ENCODE data around the gene ST6GALNAC4. TPM values are rescaled to one million over a fixed set of nuclear protein-coding genes. Genes with fewer than 3 reads are reported as not detected.

ST6GALNAC4 gene
- total and polyA plus RNA-seq, 4 donors, result 8.0 to 20.2 (median 19.5) TPM

GRCh38 chr9:127925959-127926905 is 9.4 kb upstream of the ST6GALNAC4 start:
- no peaks in the 10 kb centered on the region for H3K9me3 ChIP-seq (ENCODE audit: control insufficient read depth, insufficient read depth, low read length)
- 52% methylated on average over 12 of the region's 14 CpGs for WGBS (ENCODE audit: insufficient coverage)
- H3K4me3 ChIP-seq (ENCODE audit: low read depth, low read length), result no peak overlapping the region

GRCh38 chr9:127924736-127925444 is 8.0 kb upstream of the ST6GALNAC4 start:
- 87% methylated on average over 22 of the region's 22 CpGs for WGBS (ENCODE audit: insufficient coverage)

More at GRCh38 chr9:127925959-127926905, 9.4 kb upstream of the ST6GALNAC4 start:
- Histone ChIP-seq H3K36me3 (ENCODE audit: control insufficient read depth, insufficient read depth, low read length) (peaks cover 15% of the 10 kb centered on the region), H3K4me1 (ENCODE audit: control insufficient read depth, insufficient read depth, low read length) (peaks cover 56% of the 10 kb centered on the region), H3K27me3 (ENCODE audit: control insufficient read depth, insufficient read depth, low read length) (peaks cover 53% of the 10 kb centered on the region), H3K27ac (ENCODE audit: low read depth, low read length) (no peak overlapping the region)
- DNase-seq (ENCODE audit: low read depth in 4 of 6, low spot score in 6 of 6), result no peak

GRCh38 chr9:127923771-127924170 is 6.9 kb upstream of the ST6GALNAC4 start:
- 81% methylated on average over 8 of the region's 8 CpGs for WGBS (ENCODE audit: insufficient coverage)
- Histone ChIP-seq H3K4me1 (ENCODE audit: control insufficient read depth, insufficient read depth, low read length) (peaks cover 39% of the 10 kb centered on the region), H3K27ac (ENCODE audit: low read depth, low read length) (no peak overlapping the region)

More at GRCh38 chr9:127924736-127925444, 8.0 kb upstream of the ST6GALNAC4 start:
- Histone ChIP-seq H3K4me3 (ENCODE audit: low read depth, low read length) (no peak overlapping the region), H3K36me3 (ENCODE audit: control insufficient read depth, insufficient read depth, low read length) (peaks cover 18% of the 10 kb centered on the region), H3K4me1 (ENCODE audit: control insufficient read depth, insufficient read depth, low read length) (peaks cover 50% of the 10 kb centered on the region), H3K9me3 (ENCODE audit: control insufficient read depth, insufficient read depth, low read length) (no peaks in the 10 kb centered on the region), H3K27ac (ENCODE audit: low read depth, low read length) (no peak overlapping the region), H3K27me3 (ENCODE audit: control insufficient read depth, insufficient read depth, low read length) (peaks cover 53% of the 10 kb centered on the region)
- no peak for DNase-seq (ENCODE audit: low read depth in 4 of 6, low spot score in 6 of 6)

GRCh38 chr9:127923046-127923445 is 6.2 kb upstream of the ST6GALNAC4 start:
- H3K36me3 ChIP-seq (ENCODE audit: control insufficient read depth, insufficient read depth, low read length), result peaks cover 18% of the 10 kb centered on the region
- peaks cover 36% of the 10 kb centered on the region for H3K27me3 ChIP-seq (ENCODE audit: control insufficient read depth, insufficient read depth, low read length)
- WGBS (ENCODE audit: insufficient coverage), result 43% methylated on average over 5 of the region's 6 CpGs
- no peaks in the 10 kb centered on the region for H3K9me3 ChIP-seq (ENCODE audit: control insufficient read depth, insufficient read depth, low read length)
- H3K4me3 ChIP-seq (ENCODE audit: low read depth, low read length), result no peak overlapping the region
- H3K4me1 ChIP-seq (ENCODE audit: control insufficient read depth, insufficient read depth, low read length), result peaks cover 36% of the 10 kb centered on the region
- peak in 1 of 6 donors; percentile 26 for DNase-seq (ENCODE audit: low read depth in 4 of 6, low spot score in 6 of 6)
- no peak overlapping the region for H3K27ac ChIP-seq (ENCODE audit: low read depth, low read length)

More at GRCh38 chr9:127923771-127924170, 6.9 kb upstream of the ST6GALNAC4 start:
- Histone ChIP-seq H3K36me3 (ENCODE audit: control insufficient read depth, insufficient read depth, low read length) (peaks cover 18% of the 10 kb centered on the region), H3K9me3 (ENCODE audit: control insufficient read depth, insufficient read depth, low read length) (no peaks in the 10 kb centered on the region), H3K4me3 (ENCODE audit: low read depth, low read length) (no peak overlapping the region), H3K27me3 (ENCODE audit: control insufficient read depth, insufficient read depth, low read length) (peaks cover 43% of the 10 kb centered on the region)
- no peak for DNase-seq (ENCODE audit: low read depth in 4 of 6, low spot score in 6 of 6)

GRCh38 chr9:127921557-127922120 is 4.8 kb upstream of the ST6GALNAC4 start:
- peaks cover 23% of the 10 kb centered on the region for H3K27me3 ChIP-seq (ENCODE audit: control insufficient read depth, insufficient read depth, low read length)
- DNase-seq (ENCODE audit: low read depth in 4 of 6, low spot score in 6 of 6), result peak in 2 of 6 donors; percentile 77 to 81
- no peak overlapping the region for H3K27ac ChIP-seq (ENCODE audit: low read depth, low read length)
- H3K36me3 ChIP-seq (ENCODE audit: control insufficient read depth, insufficient read depth, low read length), result peaks cover 18% of the 10 kb centered on the region
- no peaks in the 10 kb centered on the region for H3K9me3 ChIP-seq (ENCODE audit: control insufficient read depth, insufficient read depth, low read length)
- 20% methylated on average over 45 of the region's 45 CpGs for WGBS (ENCODE audit: insufficient coverage)
- H3K4me1 ChIP-seq (ENCODE audit: control insufficient read depth, insufficient read depth, low read length), result peaks cover 34% of the 10 kb centered on the region
- no peak overlapping the region for H3K4me3 ChIP-seq (ENCODE audit: low read depth, low read length)

- no peaks in the 10 kb centered on the region for H3K9me3 ChIP-seq (ENCODE audit: control insufficient read depth, insufficient read depth, low read length)
- H3K27ac ChIP-seq (ENCODE audit: low read depth, low read length), result no peak overlapping the region
- H3K4me3 ChIP-seq (ENCODE audit: low read depth, low read length), result no peak overlapping the region
- peaks cover 18% of the 10 kb centered on the region for H3K36me3 ChIP-seq (ENCODE audit: control insufficient read depth, insufficient read depth, low read length)
- no peak for DNase-seq (ENCODE audit: low read depth in 4 of 6, low spot score in 6 of 6)
- H3K27me3 ChIP-seq (ENCODE audit: control insufficient read depth, insufficient read depth, low read length), result peaks cover 16% of the 10 kb centered on the region
- peaks cover 40% of the 10 kb centered on the region for H3K4me1 ChIP-seq (ENCODE audit: control insufficient read depth, insufficient read depth, low read length)
- WGBS (ENCODE audit: insufficient coverage), result 94% methylated on average over 6 of the region's 7 CpGs
These were observed 4.0 kb upstream of the ST6GALNAC4 start for GRCh38 chr9:127920794-127921193.

GRCh38 chr9:127919253-127919815 is 2.5 kb upstream of the ST6GALNAC4 start:
- peaks cover 44% of the 10 kb centered on the region for H3K4me1 ChIP-seq (ENCODE audit: control insufficient read depth, insufficient read depth, low read length)
- no peaks in the 10 kb centered on the region for H3K9me3 ChIP-seq (ENCODE audit: control insufficient read depth, insufficient read depth, low read length)
- DNase-seq (ENCODE audit: low read depth in 4 of 6, low spot score in 6 of 6), result no peak
- H3K4me3 ChIP-seq (ENCODE audit: low read depth, low read length), result no peak overlapping the region
- H3K27ac ChIP-seq (ENCODE audit: low read depth, low read length), result no peak overlapping the region
- WGBS (ENCODE audit: insufficient coverage), result 89% methylated on average over 5 of the region's 8 CpGs
- peaks cover 6% of the 10 kb centered on the region for H3K27me3 ChIP-seq (ENCODE audit: control insufficient read depth, insufficient read depth, low read length)
- H3K36me3 ChIP-seq (ENCODE audit: control insufficient read depth, insufficient read depth, low read length), result peaks cover 13% of the 10 kb centered on the region

- WGBS (ENCODE audit: insufficient coverage), result 89% methylated on average over 6 of the region's 8 CpGs
- H3K36me3 ChIP-seq (ENCODE audit: control insufficient read depth, insufficient read depth, low read length), result peaks cover 20% of the 10 kb centered on the region
- no peak for DNase-seq (ENCODE audit: low read depth in 4 of 6, low spot score in 6 of 6)
- H3K27ac ChIP-seq (ENCODE audit: low read depth, low read length), result no peak overlapping the region
- no peaks in the 10 kb centered on the region for H3K9me3 ChIP-seq (ENCODE audit: control insufficient read depth, insufficient read depth, low read length)
- H3K4me3 ChIP-seq (ENCODE audit: low read depth, low read length), result no peak overlapping the region
- H3K27me3 ChIP-seq (ENCODE audit: control insufficient read depth, insufficient read depth, low read length), result peaks cover 6% of the 10 kb centered on the region
- peaks cover 44% of the 10 kb centered on the region for H3K4me1 ChIP-seq (ENCODE audit: control insufficient read depth, insufficient read depth, low read length)
These were observed 1.6 kb upstream of the ST6GALNAC4 start for GRCh38 chr9:127918183-127919107.

Data from spinal cord (tissue), 10 donors.